A549 (cell line): ENCODE data around the gene OPCML. TPM values are rescaled to one million over a fixed set of nuclear protein-coding genes. Genes with fewer than 3 reads are reported as not detected.

ENCODE experiments used
- ATAC-seq, 2 experiments: fragments of 200-7000 bp in 1 of 2; fragments of >200 bp in 1 of 2; cut with Nextera tagmentation in 1 of 2; cut with Tn5 transposase in 1 of 2; 3 replicates each; pipeline versions ENCODE4 v1.8.0 to v1.9.1; 2018 to 2020; ENCODE audit warnings: mild to moderate bottlenecking in 1 of 2, moderate library complexity in 1 of 2
- CTCF ChIA-PET: fragments of 300-600 bp; sonication (Branson Sonifier 250); formaldehyde crosslinking; extraction: SDS; loops from one replicate; lab custom pipeline; 2021; ENCODE audit warnings: antibody characterized with exemption, inconsistent platforms; lab: Yijun Ruan, JAX
- POLR2A ChIA-PET: fragments of 350-600 bp; formaldehyde crosslinking; extraction: SDS; loops from one replicate; lab custom pipeline; 2021; ENCODE audit warnings: antibody characterized with exemption, inconsistent platforms; lab: Yijun Ruan, JAX
- DNase-seq, 2 experiments: peaks; one replicate each; pipeline versions ENCODE4 v3.0.0 to v3.0.0-alpha.2; 2011 to 2016; ENCODE audit warnings: low read depth in 1 of 2, low spot score in 1 of 2
- FAIRE-seq: peaks from 2 replicates; lab custom pipeline; 2011; peaks lifted over from hg19 to GRCh38; lab: Jason Lieb, UNC
- H3K27ac ChIP-seq, 2 experiments: fragments of >200 bp; sonication (Bioruptor Twin); formaldehyde crosslinking; 3 replicates each; pipeline ENCODE4 v1.5.1; 2016 to 2017
- H3K4me1 ChIP-seq: fragments of >200 bp; sonication (Bioruptor Twin); formaldehyde crosslinking; 3 replicates; pipeline ENCODE4 v1.6.1; 2016
- H3K4me2 ChIP-seq: fragments of >200 bp; sonication (Bioruptor Twin); formaldehyde crosslinking; 3 replicates; pipeline ENCODE4 v1.6.1; 2016
- H3K4me3 ChIP-seq: fragments of >200 bp; sonication (Bioruptor Twin); formaldehyde crosslinking; 3 replicates; pipeline ENCODE4 v1.5.1; 2016
- H3K9me3 ChIP-seq: fragments of >200 bp; sonication (Bioruptor Twin); formaldehyde crosslinking; 3 replicates; pipeline ENCODE4 v1.6.1; 2016
- ATOH8 ChIP-seq: fragments of 250-450 bp; sonication (Bioruptor Pico); IDR thresholded peaks from 2 replicates; pipeline ENCODE4 v1.5.0; 2020; ENCODE audit warnings: low read depth, mild to moderate bottlenecking, moderate library complexity
- BCL3 ChIP-seq: fragments of >200 bp; sonication (Bioruptor Twin); formaldehyde crosslinking; IDR thresholded peaks from 3 replicates; pipeline ENCODE4 v1.6.1; 2016
- CHD2 ChIP-seq: fragments of 150-350 bp; IDR thresholded peaks from 2 replicates; pipeline ENCODE4 v1.6.1; 2014; ENCODE audit warnings: low read length; ENCODE audit not compliant: partially characterized antibody
- CTCF ChIP-seq: fragments of >200 bp; sonication (Bioruptor Twin); formaldehyde crosslinking; IDR thresholded peaks from 3 replicates; pipeline ENCODE4 v1.5.1; 2016
- E2F6 ChIP-seq: IDR thresholded peaks from 2 replicates; pipeline ENCODE4 v1.6.1; 2012; ENCODE audit warnings: low read depth, borderline replicate concordance
- EP300 ChIP-seq, 2 experiments: fragments of >200 bp; sonication (Bioruptor Twin); formaldehyde crosslinking; IDR thresholded peaks; 2 replicates in 1 of 2; 3 replicates in 1 of 2; pipeline ENCODE4 v1.6.1; 2016 to 2017
- ESRRA ChIP-seq: fragments of 150-350 bp; IDR thresholded peaks from 2 replicates; pipeline ENCODE4 v1.6.1; 2014; ENCODE audit warnings: mild to moderate bottlenecking, low read length, borderline replicate concordance
- FOSL2 ChIP-seq, 2 experiments: fragments of 450-650 bp in 1 of 2; fragments of >200 bp in 1 of 2; sonication (Bioruptor Twin) in 1 of 2; formaldehyde crosslinking; IDR thresholded peaks; 2 replicates each; pipeline versions ENCODE4 v1.5.0 to v1.6.1; 2016 to 2020; ENCODE audit warnings: mild to moderate bottlenecking in 1 of 2, moderate library complexity in 1 of 2
- JUNB ChIP-seq: fragments of >200 bp; sonication (Bioruptor Twin); formaldehyde crosslinking; IDR thresholded peaks from 2 replicates; pipeline ENCODE4 v1.6.1; 2016
- MAFK ChIP-seq: fragments of 450-650 bp; IDR thresholded peaks from 2 replicates; pipeline ENCODE4 v1.6.1; 2014; ENCODE audit not compliant: partially characterized antibody
- MAX ChIP-seq: IDR thresholded peaks from 2 replicates; pipeline ENCODE4 v1.6.1; 2012
- NPAS2 ChIP-seq: fragments of 250-450 bp; sonication (Bioruptor Pico); IDR thresholded peaks from 2 replicates; pipeline ENCODE4 v1.8.0; 2022; ENCODE audit warnings: mild to moderate bottlenecking, moderate library complexity, borderline replicate concordance
- PBX3 ChIP-seq: IDR thresholded peaks from 2 replicates; pipeline ENCODE4 v1.6.1; 2012
- POLR2AphosphoS2 ChIP-seq: conservative IDR thresholded peaks from 2 replicates; pipeline ENCODE4 v1.6.1; 2012; ENCODE audit warnings: low read length, improper control_type of control experiment, inconsistent platforms
- RNF2 ChIP-seq: fragments of 200-600 bp; sonication (generic); IDR thresholded peaks from 2 replicates; pipeline ENCODE4 v1.6.1; 2016; ENCODE audit warnings: low read depth, mild to moderate bottlenecking, antibody characterized with exemption, moderate library complexity, borderline replicate concordance
- ZC3H11A ChIP-seq: fragments of 450-650 bp; IDR thresholded peaks from 2 replicates; pipeline ENCODE4 v1.6.1; 2014; ENCODE audit warnings: antibody characterized with exemption, mild to moderate bottlenecking
- ZNF302 ChIP-seq: fragments of 250-450 bp; sonication (Bioruptor Pico); IDR thresholded peaks from 2 replicates; pipeline ENCODE4 v1.9.0; 2021; ENCODE audit warnings: inconsistent platforms, mild to moderate bottlenecking, moderate library complexity
- WGBS: methylation state at CpG from one replicate; pipeline ENCODE4 v1.1.6; 2017; ENCODE audit errors: missing lambda C conversion rate; 5-methylcytosine and 5-hydroxymethylcytosine counted together
- polyA plus RNA-seq, 4 experiments: library from polyadenylated mRNA; depleted of rRNA in 3 of 4; stranded (reverse); fragments of >200 nt; fragmentation: RNase III in 1 of 4; extraction: RNeasy Plus Mini Kit Qiagen cat#74134 plus additional on column Dnase treatment in 1 of 4; gene quantifications; 2 replicates in 3 of 4; 3 replicates in 1 of 4; pipeline ENCODE4 v1.2.3, GENCODE V29; 2011 to 2017

Gene OPCML
- polyA plus RNA-seq, 2 of the 4 experiments (the other 2 are of a cell fraction): not detected

GRCh38 chr11:132788816-132789325 lies 743.4 kb downstream of the OPCML start (continued):
- no peak for TF ChIP-seq MAX
- TF ChIP-seq BCL3: no peak

GRCh38 chr11:132785878-132786277 lies 746.4 kb downstream of the OPCML start:
- 17% methylated on average over 4 of the region's 4 CpGs for WGBS
- H3K27ac ChIP-seq: no peak overlapping the region
- no peak for FAIRE-seq
- no peak for DNase-seq
- H3K9me3 ChIP-seq: no peaks in the 10 kb centered on the region
- TF ChIP-seq JUNB (no peak), ESRRA (no peak), CTCF (no peak), MAFK (no peak), ATOH8 (no peak), EP300 (IDR thresholded peaks at IDR 0.05) (no peak)
- ChIA-PET CTCF (no interaction called here), POLR2A (no interaction called here)
- ATAC-seq: no peak
- no peaks in the 10 kb centered on the region for H3K4me1 ChIP-seq
- no peak overlapping the region for H3K4me3 ChIP-seq
- H3K4me2 ChIP-seq: no peak overlapping the region

GRCh38 chr11:132784441-132784840 lies 747.9 kb downstream of the OPCML start:
- DNase-seq (no peak), FAIRE-seq (no peak), ATAC-seq (no peak)
- Histone ChIP-seq H3K9me3 (no peaks in the 10 kb centered on the region), H3K4me3 (no peak overlapping the region), H3K4me2 (no peak overlapping the region), H3K4me1 (no peaks in the 10 kb centered on the region), H3K27ac (no peak overlapping the region)
- TF ChIP-seq FOSL2 (IDR thresholded peaks at IDR 0.05) (no peak), FOSL2 (CRISPR knock-in tag; IDR thresholded peaks at IDR 0.05) (no peak)
- ChIA-PET CTCF (no interaction called here), POLR2A (no interaction called here)
- WGBS: 0% methylated on average over 5 of the region's 5 CpGs

- H3K4me1 ChIP-seq: no peaks in the 10 kb centered on the region
- CTCF ChIA-PET: no interaction called here
- no peak overlapping the region for H3K4me2 ChIP-seq
- no peak overlapping the region for H3K27ac ChIP-seq
- no peak for ATAC-seq
- WGBS: 29% methylated on average over 5 of the region's 6 CpGs
- TF ChIP-seq ZNF302 (CRISPR knock-in tag) (no peak), CHD2 (no peak), POLR2AphosphoS2 (no peak), PBX3 (no peak), E2F6 (no peak), MAX (no peak), NPAS2 (CRISPR knock-in tag) (no peak), RNF2 (no peak), ZC3H11A (no peak)
- FAIRE-seq: no peak
- H3K9me3 ChIP-seq: no peaks in the 10 kb centered on the region
- DNase-seq: no peak
- POLR2A ChIA-PET: no interaction called here
- H3K4me3 ChIP-seq: no peak overlapping the region
Measured at GRCh38 chr11:132782102-132782501, 750.2 kb downstream of the OPCML start.
